ENCODE data around the gene LRCH1. TPM values are rescaled to one million over a fixed set of nuclear protein-coding genes. Genes with fewer than 3 reads are reported as not detected.

The LRCH1 gene
- total and polyA plus RNA-seq, 11 donors = 4.5 to 20.1 (median 12.5) TPM

- Histone ChIP-seq H3K36me3 (peaks cover 0 to 98% (median 79%) of the 10 kb centered on the region in 9 donors), H3K27ac (no peak overlapping the region), H3K9me3 (no peaks in the 10 kb centered on the region), H3K27me3 (no peaks in the 10 kb centered on the region), H3K4me1 (no peaks in the 10 kb centered on the region), H3K4me3 (no peak overlapping the region)
- DNase-seq (no peak), ATAC-seq (no peak)
- TF ChIP-seq CTCF (IDR thresholded peaks at IDR 0.05) (no peak), POLR2A (IDR thresholded peaks at IDR 0.05) (no peak)
- intact Hi-C loops (cut with DNase I) = no loop called here
- WGBS, 4 donors = 82 to 91% (median 88%) methylated on average over 2 of the region's 2 CpGs
Measured at GRCh38 chr13:46736541-46737310, 183.8 kb downstream of the LRCH1 start.

- Histone ChIP-seq H3K27ac (no peak overlapping the region), H3K36me3 (peaks cover 0 to 97% (median 79%) of the 10 kb centered on the region in 9 donors), H3K4me1 (no peaks in the 10 kb centered on the region), H3K27me3 (no peaks in the 10 kb centered on the region), H3K4me3 (no peak overlapping the region), H3K9me3 (no peaks in the 10 kb centered on the region)
- TF ChIP-seq POLR2A (IDR thresholded peaks at IDR 0.05) (no peak), CTCF (IDR thresholded peaks at IDR 0.05) (no peak)
- WGBS, 4 donors = 93 to 96% (median 94%) methylated on average over 2 of the region's 2 CpGs
- intact Hi-C loops (cut with DNase I) = no loop called here
- ATAC-seq (no peak), DNase-seq (no peak)
Measured at GRCh38 chr13:46738055-46738454, 185.1 kb downstream of the LRCH1 start.

GRCh38 chr13:46738766-46739165, 185.8 kb downstream of the LRCH1 start:
- ATAC-seq (no peak), DNase-seq (no peak)
- H3K27me3 ChIP-seq = no peaks in the 10 kb centered on the region
- intact Hi-C loops (cut with DNase I) = no loop called here
- peaks cover 0 to 97% (median 76%) of the 10 kb centered on the region in 9 donors for H3K36me3 ChIP-seq
- no peak overlapping the region for H3K27ac ChIP-seq
- TF ChIP-seq CTCF (IDR thresholded peaks at IDR 0.05) (no peak), POLR2A (IDR thresholded peaks at IDR 0.05) (no peak)
- no peaks in the 10 kb centered on the region for H3K4me1 ChIP-seq
- no peaks in the 10 kb centered on the region for H3K9me3 ChIP-seq
- 92 to 100% (median 96%) methylated on average over 1 of the region's 1 CpG for WGBS, 4 donors
- no peak overlapping the region for H3K4me3 ChIP-seq

- no peaks in the 10 kb centered on the region for H3K27me3 ChIP-seq
- intact Hi-C loops (cut with DNase I) = no loop called here
- H3K36me3 ChIP-seq = peaks cover 0 to 97% (median 76%) of the 10 kb centered on the region in 9 donors
- no peaks in the 10 kb centered on the region for H3K9me3 ChIP-seq
- DNase-seq (no peak), ATAC-seq (no peak)
- WGBS, 4 donors = 89 to 95% (median 94%) methylated on average over 4 of the region's 4 CpGs
- H3K4me3 ChIP-seq = no peak overlapping the region
- no peak overlapping the region for H3K27ac ChIP-seq
- TF ChIP-seq CTCF (IDR thresholded peaks at IDR 0.05) = no peak
- no peak for TF ChIP-seq POLR2A (IDR thresholded peaks at IDR 0.05)
- H3K4me1 ChIP-seq = no peaks in the 10 kb centered on the region
Measured at GRCh38 chr13:46739447-46740098, 186.6 kb downstream of the LRCH1 start.
